HL-60/S4 treated with phorbol 12-myristate 13-acetate at 8.2 ng/mL for 4 days and 3 days (cell line): ENCODE measurements around the gene MPP2.
"Not testable (repeated sequence)": the region's sequence is repeated elsewhere in the genome, so short reads cannot be mapped to it uniquely, and the experiment has no call there.

Experiments used
- in situ Hi-C: fragments of 300-500 bp; cut with MboI; formaldehyde crosslinking; loops from 2 replicates; pipeline ENCODE4 v1.15.0; 2022; ENCODE audit warnings: low sequenced_read_pairs

MPP2 gene

GRCh38 chr17:43854498-43854897 is 52.8 kb downstream of the MPP2 start:
- in situ Hi-C loops = no loop called here

- in situ Hi-C loops = no loop called here
Measured at GRCh38 chr17:43853546-43853945, 53.8 kb downstream of the MPP2 start.

GRCh38 chr17:43852571-43852970 is 54.8 kb downstream of the MPP2 start:
- in situ Hi-C loops = no loop called here

GRCh38 chr17:43849116-43849515 is 58.2 kb downstream of the MPP2 start:
- in situ Hi-C loops = no loop called here

- in situ Hi-C loops = no loop called here
Measured at GRCh38 chr17:43848601-43849000, 58.7 kb downstream of the MPP2 start.

- in situ Hi-C loops = no loop called here
Measured at GRCh38 chr17:43846963-43847371, 60.4 kb downstream of the MPP2 start, which contains the start of gene CD300LG. Gene CD300LG, plus strand, starts transcription at chr17:43847176. Its CDS starts 41 bp downstream, at chr17:43847217.

- in situ Hi-C loops = no loop called here
Measured at GRCh38 chr17:43846221-43846712, 61.1 kb downstream of the MPP2 start.

GRCh38 chr17:43845766-43846165 is 61.6 kb downstream of the MPP2 start:
- in situ Hi-C loops = no loop called here

- in situ Hi-C loops = no loop called here
Measured at GRCh38 chr17:43844241-43844640, 63.1 kb downstream of the MPP2 start.

GRCh38 chr17:43842975-43843325 is 64.4 kb downstream of the MPP2 start:
- in situ Hi-C loops = no loop called here

GRCh38 chr17:43842091-43842974 is 65.0 kb downstream of the MPP2 start:
- in situ Hi-C loops = not testable (repeated sequence)

GRCh38 chr17:43841282-43841681 is 66.1 kb downstream of the MPP2 start:
- in situ Hi-C loops = no loop called here

GRCh38 chr17:43840814-43841213 is 66.5 kb downstream of the MPP2 start:
- in situ Hi-C loops = no loop called here

GRCh38 chr17:43839670-43840108 is 67.6 kb downstream of the MPP2 start:
- in situ Hi-C loops = no loop called here

GRCh38 chr17:43834106-43834505 is 73.2 kb downstream of the MPP2 start:
- in situ Hi-C loops = no loop called here

GRCh38 chr17:43832976-43833829 is 74.1 kb downstream of the MPP2 start, which contains the start of gene MPP3:
Gene MPP3, minus strand, starts transcription at chr17:43833146. Its CDS starts 1,240 bp downstream, at chr17:43831906.
- in situ Hi-C loops = no loop called here

GRCh38 chr17:43832168-43832975 is 75.0 kb downstream of the MPP2 start:
- in situ Hi-C loops = no loop called here

- in situ Hi-C loops = no loop called here
Measured at GRCh38 chr17:43831633-43832032, 75.7 kb downstream of the MPP2 start.

GRCh38 chr17:43830510-43831140 is 76.7 kb downstream of the MPP2 start:
- in situ Hi-C loops = no loop called here

- in situ Hi-C loops = no loop called here
Measured at GRCh38 chr17:43829738-43830137, 77.6 kb downstream of the MPP2 start.
